GM12891 (cell line): ENCODE data around the gene HAGH.

ENCODE experiments used
- DNase-seq: peaks from one replicate; pipeline ENCODE4 v3.0.0; 2011; ENCODE audit warnings: low spot score; ENCODE audit not compliant: insufficient read length
- FAIRE-seq: peaks from 2 replicates; lab custom pipeline; 2011; peaks lifted over from hg19 to GRCh38; lab: Jason Lieb, UNC
- PAX5 ChIP-seq: IDR thresholded peaks from 2 replicates; pipeline ENCODE4 v1.6.1; 2011; ENCODE audit warnings: low read length, moderate library complexity, mild to moderate bottlenecking; ENCODE audit not compliant: insufficient read depth, severe bottlenecking
- POLR2A ChIP-seq: IDR thresholded peaks from 2 replicates; pipeline ENCODE4 v1.6.1; 2011; ENCODE audit warnings: low read depth, low read length, control low read depth
- POLR2AphosphoS5 ChIP-seq: IDR thresholded peaks from 2 replicates; pipeline ENCODE4 v1.6.1; 2011; ENCODE audit warnings: low read depth, low read length, control low read depth
- POU2F2 ChIP-seq: IDR thresholded peaks from 2 replicates; pipeline ENCODE4 v1.6.1; 2011; ENCODE audit warnings: low read depth, mild to moderate bottlenecking, control low read depth, low read length, moderate library complexity
- SPI1 ChIP-seq: IDR thresholded peaks from 2 replicates; pipeline ENCODE4 v1.6.1; 2011; ENCODE audit warnings: low read depth, low read length, control low read depth
- TAF1 ChIP-seq: IDR thresholded peaks from 2 replicates; pipeline ENCODE4 v1.6.1; 2011; ENCODE audit warnings: low read depth, low read length, control low read depth

HAGH gene

DNA sequence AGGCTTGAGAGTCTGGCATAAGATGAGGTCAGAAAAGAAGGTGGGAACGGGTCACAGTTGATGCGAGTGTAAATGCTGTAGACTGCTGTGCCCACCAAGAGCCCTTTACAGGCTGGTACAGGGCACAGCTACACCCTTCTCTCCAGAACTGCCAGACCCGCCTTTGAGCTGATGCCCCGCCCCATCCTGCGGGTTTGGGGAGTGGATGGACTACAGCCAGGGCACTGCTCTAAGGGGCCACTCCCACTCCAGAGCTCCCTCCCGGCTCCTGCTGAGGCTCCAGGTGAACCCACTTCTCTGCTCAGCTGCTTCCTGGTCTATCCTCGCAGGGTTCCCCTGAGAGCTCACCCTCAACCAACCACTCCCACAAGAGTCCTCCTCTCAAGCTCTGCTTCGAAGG lies 33.0 kb upstream of the HAGH start:
- DNase-seq, result no peak
- no peak for FAIRE-seq
- no peak for TF ChIP-seq POU2F2
- TF ChIP-seq TAF1, result no peak
- TF ChIP-seq SPI1, result no peak
- no peak for TF ChIP-seq PAX5
- no peak for TF ChIP-seq POLR2A
- no peak for TF ChIP-seq POLR2AphosphoS5

- FAIRE-seq (no peak), DNase-seq (no peak)
- TF ChIP-seq POLR2AphosphoS5 (no peak), TAF1 (no peak), POLR2A (no peak), PAX5 (no peak), POU2F2 (no peak), SPI1 (no peak)
Observed at GRCh38 chr16:1858189-1858865, 31.7 kb upstream of the HAGH start.

GRCh38 chr16:1857433-1858097 lies 30.9 kb upstream of the HAGH start:
- FAIRE-seq (no peak), DNase-seq (no peak)
- no peak for TF ChIP-seq SPI1
- TF ChIP-seq POU2F2, result no peak
- TF ChIP-seq POLR2AphosphoS5, result no peak
- TF ChIP-seq TAF1, result no peak
- no peak for TF ChIP-seq PAX5
- no peak for TF ChIP-seq POLR2A

DNA sequence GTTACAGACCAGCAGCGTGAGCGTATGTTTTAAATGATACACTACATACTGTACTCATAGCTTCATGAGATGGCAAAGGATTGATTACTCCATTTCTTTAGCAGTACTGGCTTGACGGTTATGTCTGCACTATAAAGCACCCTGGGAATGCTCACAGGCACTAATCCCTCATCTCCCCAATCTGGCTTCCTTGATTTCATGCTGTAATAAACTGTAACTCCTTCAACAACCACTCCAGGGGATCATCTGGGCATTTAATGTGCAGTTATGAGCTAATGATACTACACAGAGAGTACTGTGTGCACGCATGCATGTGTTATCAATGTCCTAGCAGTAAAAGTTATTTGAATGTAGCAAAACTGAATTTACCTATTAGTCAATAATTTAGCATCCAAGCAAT lies 25.2 kb upstream of the HAGH start:
- no peak for DNase-seq
- no peak for TF ChIP-seq PAX5
- TF ChIP-seq POLR2AphosphoS5, result no peak
- no peak for TF ChIP-seq POU2F2
- TF ChIP-seq SPI1, result no peak
- no peak for TF ChIP-seq TAF1
- no peak for TF ChIP-seq POLR2A
- FAIRE-seq, result no peak

DNA sequence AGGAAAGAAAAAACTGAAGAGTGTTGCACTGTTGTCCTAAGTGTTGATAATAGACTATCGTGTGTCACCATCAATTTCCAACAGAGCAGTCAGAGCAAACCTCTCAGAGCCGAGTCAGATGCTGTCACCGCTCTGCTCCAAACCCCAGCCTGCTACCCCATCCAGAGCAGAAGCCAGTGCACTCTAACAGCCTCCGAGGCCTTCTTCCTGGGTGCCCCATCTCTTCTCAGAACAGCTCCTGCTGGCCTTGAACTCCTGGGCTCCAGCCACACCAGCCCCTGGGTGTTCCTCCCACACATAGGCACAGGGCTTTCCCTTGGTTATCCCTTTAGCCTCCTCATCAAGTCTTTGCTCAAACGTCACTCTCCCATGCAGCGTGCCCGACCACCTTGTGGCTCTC lies 24.4 kb upstream of the HAGH start:
- TF ChIP-seq PAX5 (no peak), POLR2A (no peak), SPI1 (no peak), TAF1 (no peak), POLR2AphosphoS5 (no peak), POU2F2 (no peak)
- DNase-seq (no peak), FAIRE-seq (no peak)

GRCh38 chr16:1846416-1846815 lies 19.8 kb upstream of the HAGH start:
- no peak for DNase-seq
- no peak for FAIRE-seq
- no peak for TF ChIP-seq POLR2AphosphoS5
- TF ChIP-seq POU2F2, result no peak
- no peak for TF ChIP-seq TAF1
- TF ChIP-seq POLR2A, result no peak
- no peak for TF ChIP-seq PAX5
- TF ChIP-seq SPI1, result no peak

GRCh38 chr16:1845985-1846384 lies 19.4 kb upstream of the HAGH start:
- FAIRE-seq (no peak), DNase-seq (no peak)
- no peak for TF ChIP-seq PAX5

DNA sequence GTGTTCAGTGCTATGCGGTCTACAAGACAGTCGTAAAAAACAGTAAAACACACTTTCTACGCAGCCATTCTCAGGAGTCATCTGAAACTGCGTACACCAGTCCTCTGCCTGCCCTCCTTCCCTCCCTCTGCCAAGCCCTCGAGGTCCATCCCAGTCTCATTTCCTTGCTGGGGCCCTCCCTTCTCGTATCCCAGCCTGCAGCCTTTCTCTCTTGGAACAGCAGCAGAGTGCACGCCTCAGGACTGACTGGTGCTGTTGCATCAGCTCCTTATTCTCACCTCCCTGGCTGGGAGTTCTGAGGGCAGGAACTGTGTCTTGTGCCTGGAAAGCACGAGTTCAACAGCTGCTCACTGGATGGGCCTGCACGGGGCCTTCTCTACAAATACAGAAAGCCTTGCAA lies 12.9 kb upstream of the HAGH start:
- TF ChIP-seq POU2F2, result no peak
- no peak for TF ChIP-seq PAX5
- no peak for TF ChIP-seq SPI1
- no peak for TF ChIP-seq TAF1
- no peak for FAIRE-seq
- no peak for DNase-seq

GRCh38 chr16:1834096-1834495 lies 7.5 kb upstream of the HAGH start:
- no peak for TF ChIP-seq POLR2A
- no peak for TF ChIP-seq POLR2AphosphoS5
- TF ChIP-seq SPI1, result no peak
- TF ChIP-seq PAX5, result no peak
- no peak for TF ChIP-seq POU2F2
- no peak for TF ChIP-seq TAF1
- FAIRE-seq, result no peak

GRCh38 chr16:1832838-1833454 lies 6.3 kb upstream of the HAGH start:
- no peak for DNase-seq
- TF ChIP-seq POLR2AphosphoS5, result no peak
- no peak for TF ChIP-seq POU2F2
- TF ChIP-seq POLR2A, result no peak
- TF ChIP-seq PAX5, result no peak
- TF ChIP-seq TAF1, result no peak
- no peak for TF ChIP-seq SPI1
- FAIRE-seq, result no peak

More at GRCh38 chr16:1834096-1834495, 7.5 kb upstream of the HAGH start:
- no peak for DNase-seq
